GM19463 (cell line): Measurements from ENCODE around the gene PPP1R12C.
A peak's percentile ranks its signal among the peaks of the same experiment; 100 is the strongest.

Experiments used
- ATAC-seq: cut with Tn5 transposase; IDR thresholded peaks from one replicate; pipeline ENCODE4 v1.9.1; 2021; ENCODE audit warnings: mild to moderate bottlenecking, moderate library complexity; ENCODE audit not compliant: unreplicated experiment

Gene PPP1R12C

DNA sequence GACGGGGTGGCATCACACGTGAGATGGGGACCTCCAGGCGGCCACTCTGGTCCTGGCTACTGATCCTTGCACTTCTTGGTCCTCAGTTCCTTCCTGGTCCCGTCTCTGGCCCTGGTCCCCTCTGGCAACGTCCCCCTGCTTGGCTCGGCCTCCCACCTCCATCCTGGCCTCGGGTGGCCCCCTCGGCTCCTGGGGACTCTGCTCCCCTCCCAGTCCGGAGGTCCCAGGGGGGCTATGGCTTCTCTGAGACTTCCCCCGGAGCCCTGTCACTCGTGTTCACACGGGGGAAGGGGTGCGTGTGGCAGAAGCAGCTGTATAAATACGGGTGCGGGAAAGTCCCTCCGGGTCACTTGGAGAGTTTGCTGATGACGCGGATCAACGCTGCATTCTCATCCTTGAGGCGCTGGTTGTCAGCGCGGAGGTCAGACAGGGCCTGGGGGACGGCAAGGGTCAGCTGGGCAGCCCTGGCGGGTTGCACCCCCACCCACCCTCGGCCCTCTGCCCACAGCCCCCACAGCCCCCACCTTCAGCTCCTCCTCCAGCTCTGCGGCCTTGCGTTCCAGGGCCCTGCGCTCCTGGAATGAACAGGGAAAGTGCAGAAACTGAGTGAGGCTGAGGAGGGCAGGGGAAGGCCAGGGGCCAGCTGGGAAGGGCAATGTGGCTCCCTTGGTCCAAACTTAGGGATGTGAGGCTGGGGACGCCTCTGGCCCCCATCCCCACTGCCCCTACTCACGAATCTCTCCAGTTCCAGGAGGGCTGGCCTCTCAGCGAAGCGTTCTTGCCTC lies 26.1 kb downstream of the PPP1R12C start:
- ATAC-seq = no peak

DNA sequence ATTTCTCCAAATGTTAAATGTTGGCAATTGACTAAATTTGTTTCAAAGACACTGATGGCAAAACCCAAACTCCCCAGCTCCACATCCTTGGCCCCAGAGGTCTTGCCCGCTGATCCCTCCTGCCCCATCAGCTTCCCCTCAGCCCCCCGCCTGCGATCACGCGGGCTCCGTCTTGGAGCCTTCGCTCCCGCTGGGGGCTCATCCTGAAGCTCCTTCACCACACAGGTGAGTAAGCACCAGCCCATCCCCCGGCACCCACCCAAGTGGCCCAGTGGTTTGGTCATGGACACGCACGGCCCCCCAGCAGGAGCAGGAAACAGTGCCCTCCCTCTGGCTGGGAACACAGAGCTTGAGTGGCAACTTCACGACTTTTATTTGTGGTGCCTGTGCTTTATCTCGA lies 26.9 kb downstream of the PPP1R12C start:
- ATAC-seq = no peak

DNA sequence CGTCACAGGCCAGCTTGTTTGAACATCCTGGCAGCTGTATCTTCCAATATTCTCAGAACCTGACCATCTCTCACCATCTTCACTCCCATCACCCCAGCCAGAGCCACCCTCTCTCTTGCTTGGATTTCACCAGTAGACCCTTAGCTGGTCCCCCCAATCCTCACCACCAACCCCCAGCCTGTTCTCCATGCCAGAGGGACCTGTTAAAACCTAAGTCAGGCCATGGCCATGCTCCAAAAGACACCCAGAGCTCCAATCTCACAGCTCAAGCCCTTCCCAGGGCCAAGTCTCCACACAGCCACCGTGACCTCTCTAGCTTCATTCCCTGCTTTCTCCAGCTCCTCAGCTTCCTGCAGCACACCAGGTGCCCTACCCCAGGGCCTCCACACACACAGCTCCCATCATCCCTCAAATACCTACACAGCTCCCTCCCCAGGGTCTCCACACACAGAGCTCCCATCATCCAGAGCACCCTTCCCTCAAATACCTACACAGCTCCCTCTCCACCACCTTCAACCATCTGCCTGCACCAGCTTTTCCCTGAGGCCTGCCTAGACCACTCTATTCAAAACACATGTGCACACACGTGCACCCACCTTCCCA lies 28.0 kb downstream of the PPP1R12C start:
- ATAC-seq = no peak

DNA sequence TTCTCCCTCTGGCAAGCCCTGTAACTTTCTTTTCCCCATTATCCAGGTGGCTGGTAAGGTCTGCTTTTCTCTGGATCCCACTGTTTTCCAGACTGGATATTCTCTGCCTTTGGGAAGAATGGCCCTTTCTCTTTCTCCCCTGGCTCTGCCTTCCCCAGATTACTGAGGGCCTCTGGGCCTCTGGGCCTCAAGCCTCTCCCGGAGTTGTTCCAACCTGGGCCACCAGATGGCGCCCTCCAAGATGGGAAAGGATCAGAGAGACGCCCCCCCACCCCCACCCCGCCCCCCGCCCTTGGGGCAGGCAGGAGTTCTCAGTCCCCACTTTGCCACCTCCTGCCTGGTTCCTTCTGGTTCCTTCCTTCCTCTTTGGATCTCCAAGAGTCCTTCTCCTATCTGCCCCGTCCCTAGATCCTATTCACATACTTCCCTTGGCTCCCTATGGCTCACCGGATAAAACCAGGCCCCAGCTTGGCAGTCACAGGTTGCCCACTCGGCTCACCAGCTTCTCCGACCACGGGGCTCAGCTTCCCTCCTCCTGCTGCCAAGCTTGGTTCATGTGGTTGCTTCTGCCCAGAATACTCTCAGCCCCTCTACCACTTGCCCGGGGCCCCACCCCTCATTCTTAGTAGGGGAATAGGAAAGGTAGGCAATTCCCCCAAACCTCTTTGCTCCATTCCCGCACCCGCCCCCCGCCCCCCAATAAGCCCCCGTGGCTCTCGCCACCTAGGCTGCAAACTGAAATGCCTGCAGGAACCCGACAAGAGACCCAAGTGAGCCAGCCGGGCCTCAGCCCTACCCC lies 28.7 kb downstream of the PPP1R12C start:
- ATAC-seq = no peak

DNA sequence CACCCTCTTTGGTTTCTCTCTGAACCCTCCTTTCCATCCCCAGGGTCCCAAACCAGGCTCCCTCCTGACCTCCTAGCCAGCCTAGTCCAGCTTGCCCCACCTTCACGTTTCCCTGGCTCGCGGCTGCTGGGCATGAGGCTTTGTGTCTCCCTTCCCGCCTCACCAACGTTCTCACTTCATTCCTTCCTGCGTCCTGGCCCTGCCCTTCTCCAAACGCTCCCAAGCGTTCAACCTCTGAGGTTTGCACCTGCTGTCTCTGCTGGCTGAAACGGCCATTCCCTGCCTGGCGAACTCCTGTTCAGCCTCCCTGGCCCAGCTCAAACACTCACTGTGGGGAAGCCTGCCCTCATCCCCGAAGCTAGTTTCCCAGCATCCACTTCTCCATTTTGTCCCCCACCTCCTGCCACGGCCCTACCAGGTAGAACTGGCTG lies 29.4 kb downstream of the PPP1R12C start:
- ATAC-seq = no peak

DNA sequence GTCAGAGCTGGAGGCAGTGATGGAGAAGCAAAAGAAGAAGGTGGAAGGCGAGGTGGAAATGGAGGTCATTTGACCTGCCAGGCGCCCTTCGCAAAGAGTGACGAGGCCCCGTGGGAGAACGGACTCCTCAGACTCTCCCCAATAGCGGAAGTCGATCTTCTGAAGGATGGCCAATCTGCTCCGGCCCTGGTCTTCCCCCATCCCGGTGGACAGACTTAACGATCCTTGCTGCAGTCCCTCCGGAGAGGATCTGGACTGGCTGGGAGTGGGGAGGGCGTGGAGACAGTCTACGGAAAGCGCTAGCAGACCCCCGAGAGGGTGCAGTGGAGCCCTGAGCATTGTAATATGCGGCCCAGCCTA lies 29.9 kb downstream of the PPP1R12C start:
- ATAC-seq = no peak

DNA sequence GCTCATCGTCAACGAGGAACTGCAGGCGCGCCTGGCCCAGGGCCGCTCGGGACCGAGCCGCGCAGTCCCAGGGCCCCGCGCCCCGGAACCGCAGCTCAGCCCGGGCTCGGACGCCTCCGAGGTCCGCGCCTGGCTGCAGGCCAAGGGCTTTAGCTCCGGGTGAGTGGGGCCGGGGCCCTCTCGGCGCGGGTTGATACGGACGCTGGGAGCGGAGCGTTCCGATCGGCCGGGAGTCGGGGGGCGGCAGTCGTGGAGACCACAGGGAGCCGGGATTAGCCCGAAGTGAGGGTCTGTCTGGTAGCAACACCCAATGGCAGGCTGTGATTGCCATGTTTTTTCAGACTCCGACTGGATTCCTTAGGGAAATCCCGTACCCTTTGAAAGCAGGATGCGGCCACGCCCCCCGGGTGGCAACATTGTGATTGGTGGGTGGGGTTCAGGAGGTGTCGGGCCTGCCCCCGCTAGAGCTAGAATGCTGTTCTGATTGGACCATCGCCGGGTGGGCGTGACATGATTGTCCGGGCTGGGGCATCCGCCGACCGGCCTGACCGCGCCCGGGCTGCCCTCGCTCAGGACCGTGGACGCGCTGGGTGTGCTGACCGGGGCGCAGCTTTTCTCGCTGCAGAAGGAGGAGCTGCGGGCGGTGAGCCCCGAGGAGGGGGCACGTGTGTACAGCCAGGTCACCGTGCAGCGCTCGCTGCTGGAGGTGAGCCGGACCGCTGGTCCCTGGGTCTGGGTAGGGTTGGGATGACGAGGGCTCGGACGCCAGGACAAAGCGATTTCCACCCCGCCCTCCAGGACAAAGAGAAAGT lies 30.5 kb downstream of the PPP1R12C start:
- ATAC-seq = no peak

DNA sequence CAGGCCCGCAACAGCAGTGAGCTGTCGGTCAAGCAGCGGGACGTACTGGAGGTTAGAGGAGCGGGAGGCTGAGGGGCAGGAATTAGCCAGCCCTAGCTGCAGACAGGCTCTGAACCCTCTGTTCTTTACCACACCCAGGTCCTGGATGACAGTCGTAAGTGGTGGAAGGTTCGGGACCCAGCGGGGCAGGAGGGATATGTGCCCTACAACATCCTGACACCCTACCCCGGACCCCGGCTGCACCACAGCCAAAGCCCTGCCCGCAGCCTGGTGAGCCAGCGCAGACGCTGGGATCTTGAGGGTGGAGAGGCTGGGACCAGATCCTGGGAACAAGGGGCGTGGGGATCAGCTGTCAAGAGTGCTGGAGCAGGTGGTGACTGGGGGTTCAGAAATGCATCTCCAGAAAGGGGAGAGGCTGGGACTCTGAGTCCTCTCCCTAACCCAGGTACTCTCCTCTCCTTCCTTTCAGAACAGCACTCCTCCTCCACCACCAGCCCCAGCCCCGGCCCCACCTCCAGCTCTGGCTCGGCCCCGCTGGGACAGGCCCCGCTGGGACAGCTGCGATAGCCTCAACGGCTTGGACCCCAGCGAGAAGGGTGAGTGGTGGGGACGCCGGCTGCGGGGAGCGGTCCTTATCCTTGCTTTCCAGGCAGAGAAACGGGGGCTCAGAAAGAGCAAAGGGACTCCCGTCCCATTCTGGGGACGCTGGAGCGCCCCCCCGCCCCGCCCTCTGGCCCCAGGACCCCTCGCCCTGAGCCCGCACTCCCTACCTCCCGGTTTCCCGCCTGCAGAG lies 31.3 kb downstream of the PPP1R12C start:
- ATAC-seq = no peak

DNA sequence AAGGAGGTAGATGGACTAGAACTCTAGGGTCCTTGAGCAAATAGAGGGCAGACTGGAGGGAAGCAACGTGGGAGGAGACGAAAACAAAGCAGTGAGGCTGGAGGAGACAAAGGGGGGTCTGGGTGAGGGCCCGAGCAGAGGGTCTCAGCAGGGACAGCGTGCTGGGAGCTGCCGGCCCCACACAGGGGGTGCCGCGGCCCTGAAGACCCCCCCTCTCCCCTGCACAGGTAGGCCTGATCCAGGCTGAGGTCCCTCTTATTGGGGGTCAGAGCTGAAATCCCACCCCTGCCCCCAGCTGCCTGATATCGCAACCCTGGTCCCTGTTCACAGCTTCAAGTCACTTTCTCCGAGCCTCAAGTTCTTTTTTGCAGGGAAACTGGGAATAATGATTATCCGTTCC lies 33.0 kb downstream of the PPP1R12C start:
- no peak for ATAC-seq

DNA sequence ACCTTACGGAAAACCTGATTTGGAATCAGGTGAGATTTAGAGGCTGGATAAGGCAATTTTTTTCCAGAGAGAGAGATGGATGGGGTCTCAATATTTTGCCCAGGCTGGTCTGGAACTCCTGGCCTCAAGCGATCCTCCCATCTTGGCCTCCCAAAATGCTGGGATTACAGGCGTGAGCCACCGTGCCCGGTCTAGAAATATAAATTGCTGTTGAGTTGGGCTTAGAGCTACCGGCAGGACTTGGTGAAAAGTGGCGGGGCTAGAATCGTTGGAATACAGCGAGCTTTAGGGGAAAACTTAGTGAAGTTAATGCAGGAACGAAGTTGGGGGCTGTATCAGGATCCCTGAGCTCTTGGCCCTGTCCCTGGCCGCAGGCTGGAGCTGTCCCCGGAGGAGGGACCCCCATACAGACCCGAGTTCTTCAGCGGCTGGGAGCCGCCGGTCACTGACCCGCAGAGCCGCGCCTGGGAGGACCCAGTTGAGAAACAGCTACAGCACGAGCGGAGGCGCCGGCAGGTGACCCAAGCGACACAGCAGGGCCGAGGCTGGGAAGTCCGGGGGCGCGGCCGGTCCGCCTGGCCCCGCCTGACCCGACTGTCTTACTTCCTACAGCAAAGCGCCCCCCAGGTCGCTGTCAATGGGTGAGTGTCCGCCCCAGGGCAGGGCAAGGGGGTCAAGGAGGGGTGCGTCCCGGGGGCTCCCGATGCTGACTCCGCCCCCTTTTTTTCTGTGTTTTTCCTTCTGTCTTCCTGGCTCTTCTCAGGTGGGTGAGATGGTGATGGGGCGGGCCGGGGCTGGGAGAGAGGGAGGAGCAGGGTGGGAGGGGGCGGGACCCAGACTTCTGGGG lies 34.2 kb downstream of the PPP1R12C start:
- ATAC-seq = no peak

DNA sequence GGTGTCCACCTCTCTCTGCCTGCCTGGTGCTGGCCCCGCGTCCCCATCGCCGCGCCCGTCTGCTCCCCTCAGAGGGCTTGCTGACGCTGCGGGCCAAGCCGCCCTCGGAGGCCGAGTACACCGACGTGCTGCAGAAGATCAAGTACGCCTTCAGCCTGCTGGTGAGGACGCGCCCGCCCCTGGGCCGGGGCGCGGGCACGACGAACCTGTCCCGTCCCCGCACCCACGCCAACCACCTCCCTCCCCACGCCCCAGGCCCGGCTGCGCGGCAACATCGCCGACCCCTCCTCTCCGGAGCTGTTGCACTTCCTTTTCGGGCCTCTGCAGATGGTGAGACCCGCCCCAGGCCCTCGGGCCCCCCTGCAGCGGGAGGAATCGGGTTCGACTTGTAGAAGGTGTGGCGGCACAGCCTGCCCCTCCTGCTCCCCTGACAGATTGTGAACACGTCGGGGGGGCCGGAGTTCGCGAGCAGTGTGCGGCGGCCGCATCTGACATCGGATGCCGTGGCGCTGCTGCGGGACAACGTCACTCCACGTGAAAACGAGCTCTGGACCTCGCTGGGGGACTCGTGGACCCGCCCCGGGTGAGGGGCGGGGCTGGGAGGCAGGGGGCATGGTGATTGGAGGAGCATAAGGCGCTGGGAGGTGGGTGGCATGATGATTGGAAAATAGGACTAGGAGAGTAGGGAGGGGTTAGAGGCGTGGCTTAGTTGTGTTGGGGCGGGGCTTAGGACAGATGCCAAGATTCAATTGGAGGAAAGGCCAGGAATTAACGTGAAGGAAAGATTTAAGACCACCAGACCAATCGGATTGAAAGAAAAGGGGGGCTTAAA lies 35.2 kb downstream of the PPP1R12C start:
- no peak for ATAC-seq

DNA sequence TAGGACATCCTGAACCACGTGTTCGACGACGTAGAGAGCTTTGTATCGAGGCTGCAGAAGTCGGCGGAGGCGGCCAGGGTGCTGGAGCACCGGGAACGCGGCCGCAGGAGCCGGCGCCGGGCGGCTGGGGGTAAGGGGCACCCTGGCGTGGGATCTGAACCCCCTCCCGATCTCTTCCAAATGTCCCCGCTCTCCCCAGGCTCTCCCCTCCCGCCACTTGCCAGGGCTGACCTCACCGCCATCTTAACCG lies 35.7 kb downstream of the PPP1R12C start:
- no peak for ATAC-seq

DNA sequence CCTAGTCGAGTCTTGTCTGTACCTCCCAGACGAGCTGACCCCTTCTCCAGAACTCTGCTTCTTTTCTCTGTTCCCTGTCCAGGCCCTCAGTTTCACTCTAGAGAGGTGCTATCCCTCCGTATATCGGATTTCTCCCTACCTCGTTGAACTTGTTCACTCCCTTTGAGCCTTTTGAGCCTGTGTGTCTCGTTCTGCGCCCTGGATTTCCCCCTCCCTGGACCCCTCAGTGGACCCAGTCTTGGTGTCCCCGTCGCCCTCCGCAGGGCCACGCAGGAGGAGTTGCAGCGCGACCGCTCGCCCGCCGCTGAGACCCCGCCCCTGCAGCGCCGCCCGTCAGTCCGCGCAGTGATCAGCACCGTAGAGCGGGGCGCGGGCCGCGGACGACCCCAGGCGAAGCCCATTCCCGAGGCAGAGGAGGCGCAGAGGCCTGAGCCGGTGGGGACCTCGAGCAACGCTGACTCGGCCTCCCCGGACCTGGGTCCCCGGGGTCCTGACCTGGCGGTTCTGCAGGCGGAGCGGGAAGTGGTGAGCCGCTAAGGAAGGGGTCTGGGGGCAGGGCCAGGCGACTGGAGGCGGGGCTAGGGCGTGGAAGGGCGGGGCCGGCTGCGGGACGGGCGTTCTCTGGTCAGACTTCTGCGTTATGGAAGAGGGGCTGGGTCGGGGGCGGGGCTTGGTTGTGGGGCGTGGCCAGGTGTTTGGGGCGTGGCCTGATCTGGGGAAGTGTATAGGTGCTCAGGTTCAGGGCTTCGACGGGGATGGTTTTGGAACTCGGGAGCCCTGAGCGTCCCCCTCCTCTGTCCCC lies 36.3 kb downstream of the PPP1R12C start:
- ATAC-seq = peak; percentile 67

DNA sequence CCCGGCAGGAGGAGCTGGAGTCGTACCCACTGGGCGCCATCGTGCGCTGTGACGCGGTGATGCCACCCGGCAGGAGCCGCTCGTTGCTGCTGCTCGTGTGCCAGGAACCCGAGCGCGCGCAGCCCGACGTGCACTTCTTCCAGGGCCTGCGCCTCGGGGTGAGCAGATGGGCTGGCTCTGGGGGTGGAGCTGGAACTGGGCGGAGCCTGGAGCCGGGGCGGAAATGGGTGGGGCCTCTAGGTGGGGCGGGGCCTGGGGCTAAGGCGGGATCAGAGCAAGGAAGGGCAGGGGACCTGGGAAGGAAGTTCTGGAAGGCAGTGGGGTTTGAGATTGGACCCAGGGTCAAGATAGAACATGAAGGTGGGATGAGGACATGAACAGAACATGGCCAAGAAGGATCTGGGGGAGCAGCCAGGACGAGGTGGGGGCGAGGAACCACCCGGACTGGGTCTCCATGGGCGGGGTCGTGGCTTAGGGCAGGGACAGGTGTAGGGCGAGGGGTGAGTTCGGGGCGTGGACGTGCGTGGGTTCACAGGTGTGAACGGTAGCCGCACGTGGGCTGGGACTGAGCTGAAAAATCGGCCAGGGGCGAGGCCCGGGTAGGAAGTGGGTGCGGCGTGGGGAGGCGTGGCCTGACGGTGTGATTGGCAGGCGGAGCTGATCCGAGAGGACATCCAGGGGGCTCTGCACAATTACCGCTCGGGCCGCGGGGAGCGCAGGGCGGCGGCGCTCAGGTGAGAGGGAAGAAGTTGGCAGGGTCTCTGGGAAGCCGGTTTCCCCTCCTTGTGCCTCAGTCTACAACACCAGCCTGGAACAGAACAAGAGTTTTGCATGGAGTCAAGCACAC lies 37.1 kb downstream of the PPP1R12C start:
- ATAC-seq = no peak

DNA sequence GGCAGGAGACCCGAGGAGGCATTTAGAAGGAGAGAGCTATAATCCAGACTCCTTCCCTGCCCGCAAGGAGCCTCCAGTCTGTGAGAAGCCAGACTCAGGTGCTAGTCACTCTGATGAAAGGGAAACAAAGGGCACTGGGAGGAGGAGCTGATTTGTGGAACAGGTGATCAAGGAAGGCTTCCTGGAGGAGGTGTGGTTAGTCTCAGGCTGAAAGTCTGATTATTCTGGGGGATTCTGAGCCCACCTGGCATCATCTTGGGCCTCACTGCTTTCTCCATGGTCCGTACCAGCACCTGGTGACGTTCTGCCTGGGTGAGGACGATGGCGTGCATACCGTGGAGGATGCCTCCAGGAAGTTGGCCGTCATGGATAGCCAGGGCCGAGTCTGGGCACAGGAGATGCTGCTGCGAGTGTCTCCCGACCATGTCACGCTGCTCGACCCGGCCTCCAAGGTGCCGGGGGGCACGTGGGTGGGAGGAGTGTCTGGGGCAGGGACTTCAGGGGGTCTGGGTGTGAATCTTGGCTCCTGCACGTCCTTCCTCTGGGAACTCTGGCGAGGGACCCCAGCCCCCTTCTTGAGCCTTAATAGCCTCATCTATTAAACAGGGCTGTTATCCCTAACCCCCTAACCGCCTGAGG lies 37.9 kb downstream of the PPP1R12C start:
- ATAC-seq = no peak

DNA sequence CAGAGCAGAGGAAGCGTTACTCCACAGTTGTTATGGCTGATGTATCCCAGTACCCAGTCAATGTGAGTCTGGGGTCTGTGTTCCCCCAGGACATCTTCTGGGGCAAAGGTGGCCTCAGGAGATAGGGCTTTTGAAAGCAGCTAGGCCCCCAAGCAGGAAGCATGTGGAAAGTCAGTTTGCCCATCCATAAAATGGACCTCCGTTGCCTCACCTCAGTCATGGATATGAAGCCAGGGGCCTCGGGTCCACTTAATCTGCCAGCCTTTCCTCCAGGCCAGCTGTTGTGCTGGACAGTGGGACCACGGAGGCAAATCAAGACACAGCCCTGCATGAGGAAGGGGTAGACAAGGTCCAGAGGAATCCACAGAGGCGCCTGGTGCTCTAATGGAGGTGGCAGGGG lies 38.4 kb downstream of the PPP1R12C start:
- ATAC-seq = no peak

DNA sequence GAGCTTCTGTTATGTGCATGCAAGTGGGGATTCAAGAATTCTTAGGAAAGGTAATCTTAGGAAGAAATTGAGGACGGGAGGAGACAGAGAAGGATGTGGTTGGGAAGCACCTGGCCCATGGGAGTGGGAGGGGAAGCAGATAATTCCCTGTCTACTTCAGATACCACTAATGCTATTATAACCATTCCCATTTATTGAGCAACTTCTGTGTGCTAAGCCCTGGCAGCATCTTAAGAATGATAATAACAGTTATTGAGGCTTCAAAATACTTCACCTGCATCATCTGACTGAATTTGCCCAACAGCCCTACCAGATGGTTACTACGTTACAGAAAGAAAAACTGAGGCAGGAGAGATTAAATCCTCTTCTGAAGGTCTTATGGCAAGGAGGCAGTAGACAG lies 40.3 kb downstream of the PPP1R12C start:
- ATAC-seq = no peak
